Transverse colon (tissue), 3 donors: Measurements from ENCODE around the gene RBBP9.

Experiments
- POLR2A ChIP-seq: fragments of 450-650 bp; IDR thresholded peaks from one replicate; pipeline ENCODE4 v1.6.1; 2016; ENCODE audit warnings: antibody characterized with exemption, mild to moderate bottlenecking, moderate library complexity
- TF ChIP-seq, protein P1 (sequence below), 5 experiments: fragments of 200-600 bp in 3 of 5; fragments of 450-650 bp in 2 of 5; sonication (generic) in 3 of 5; IDR thresholded peaks; 1 replicate in 2 of 5; 2 replicates in 3 of 5; pipeline ENCODE4 v1.5.1; 2016 to 2017; ENCODE audit warnings: antibody characterized with exemption in 5 of 5, inconsistent platforms in 3 of 5, mild to moderate bottlenecking in 2 of 5, moderate library complexity in 1 of 5

DNA sequence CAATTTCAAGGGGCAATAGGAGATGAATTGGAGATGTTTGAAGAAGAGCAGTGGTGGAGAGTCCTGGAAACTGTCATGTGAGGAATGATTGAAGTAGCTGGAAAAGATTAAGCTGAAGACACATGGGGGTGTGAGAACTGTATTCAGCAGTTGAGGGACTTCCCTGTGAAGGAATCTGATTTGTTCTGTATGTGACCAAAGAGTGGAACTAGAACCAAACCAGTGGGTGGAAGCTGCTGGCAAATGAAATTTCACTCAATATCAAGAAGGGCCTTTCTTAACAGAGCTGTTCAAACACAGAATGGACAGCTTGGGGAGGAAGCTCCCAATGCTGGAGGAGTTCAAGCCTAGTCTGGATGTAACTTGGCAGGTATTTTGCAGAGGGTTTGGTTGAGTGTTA is 32.0 kb upstream of the RBBP9 start:
- TF ChIP-seq, protein P1, sequence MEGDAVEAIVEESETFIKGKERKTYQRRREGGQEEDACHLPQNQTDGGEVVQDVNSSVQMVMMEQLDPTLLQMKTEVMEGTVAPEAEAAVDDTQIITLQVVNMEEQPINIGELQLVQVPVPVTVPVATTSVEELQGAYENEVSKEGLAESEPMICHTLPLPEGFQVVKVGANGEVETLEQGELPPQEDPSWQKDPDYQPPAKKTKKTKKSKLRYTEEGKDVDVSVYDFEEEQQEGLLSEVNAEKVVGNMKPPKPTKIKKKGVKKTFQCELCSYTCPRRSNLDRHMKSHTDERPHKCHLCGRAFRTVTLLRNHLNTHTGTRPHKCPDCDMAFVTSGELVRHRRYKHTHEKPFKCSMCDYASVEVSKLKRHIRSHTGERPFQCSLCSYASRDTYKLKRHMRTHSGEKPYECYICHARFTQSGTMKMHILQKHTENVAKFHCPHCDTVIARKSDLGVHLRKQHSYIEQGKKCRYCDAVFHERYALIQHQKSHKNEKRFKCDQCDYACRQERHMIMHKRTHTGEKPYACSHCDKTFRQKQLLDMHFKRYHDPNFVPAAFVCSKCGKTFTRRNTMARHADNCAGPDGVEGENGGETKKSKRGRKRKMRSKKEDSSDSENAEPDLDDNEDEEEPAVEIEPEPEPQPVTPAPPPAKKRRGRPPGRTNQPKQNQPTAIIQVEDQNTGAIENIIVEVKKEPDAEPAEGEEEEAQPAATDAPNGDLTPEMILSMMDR (IDR thresholded peaks at IDR 0.05): no peak
- TF ChIP-seq POLR2A: no peak
